Testis (tissue), 3 donors: ENCODE results near the gene MYADML2. TPM values are rescaled to one million over a fixed set of nuclear protein-coding genes. Genes with fewer than 3 reads are reported as not detected.

Experiments
- DNase-seq: peaks from one replicate; pipeline ENCODE4 v3.0.0-alpha.2; 2019
- H3K27ac ChIP-seq, 2 donors: fragments of 200-600 bp; sonication (generic); one replicate each; pipeline ENCODE4 v1.5.1; 2019
- H3K27me3 ChIP-seq: fragments of 200-600 bp; sonication (generic); one replicate; pipeline ENCODE4 v1.5.1; 2019
- H3K36me3 ChIP-seq: fragments of 200-600 bp; sonication (generic); one replicate; pipeline ENCODE4 v1.5.1; 2017; ENCODE audit warnings: low read depth; ENCODE audit errors: missing control alignments
- H3K4me1 ChIP-seq: fragments of 200-600 bp; sonication (generic); one replicate; pipeline ENCODE4 v1.5.1; 2019
- H3K4me3 ChIP-seq, 2 donors: fragments of 200-600 bp; sonication (generic); one replicate each; pipeline ENCODE4 v1.5.1; 2017 to 2019
- H3K9me3 ChIP-seq: fragments of 200-600 bp; sonication (generic); one replicate; pipeline ENCODE4 v1.5.1; 2017
- CTCF ChIP-seq, 3 experiments: fragments of 450-650 bp in 2 of 3; fragments of 200-600 bp in 1 of 3; sonication (generic) in 1 of 3; IDR thresholded peaks; one replicate each; pipeline ENCODE4 v1.5.1; 2016 to 2019; ENCODE audit warnings: antibody characterized with exemption in 3 of 3, mild to moderate bottlenecking in 2 of 3, moderate library complexity in 1 of 3
- POLR2A ChIP-seq: fragments of 450-650 bp; IDR thresholded peaks from one replicate; pipeline ENCODE4 v1.6.1; 2017; ENCODE audit warnings: antibody characterized with exemption, mild to moderate bottlenecking, moderate library complexity
- WGBS, 2 donors: methylation state at CpG; one replicate each; pipeline ENCODE4 v1.1.5; 2018; 5-methylcytosine and 5-hydroxymethylcytosine counted together
- intact Hi-C: fragments of 100-400 bp; cut with DNase I; formaldehyde crosslinking; loops from one replicate; pipeline ENCODE4 v1.15.1; 2023; ENCODE audit warnings: low total_unique reads
- polyA plus RNA-seq: library from polyadenylated mRNA; stranded (reverse); fragments of 350-450 nt; fragmentation: Illumina TruSeq; extraction: RNeasy Lipid Tissue Mini Kit (QIAGEN cat#74804); gene quantifications from one replicate; pipeline ENCODE4 v1.2.3, GENCODE V29; 2014; ENCODE audit warnings: low read depth, low replicate concordance; ENCODE audit not compliant: insufficient read depth
- total RNA-seq, 2 donors: library from RNA; depleted of rRNA; stranded (reverse); fragments of >200 nt; gene quantifications; one replicate each; pipeline ENCODE4 v1.2.3, GENCODE V29; 2016

The MYADML2 gene
- total and polyA plus RNA-seq, 3 donors from 2014 or later = 0.16 to 0.57 (median 0.25) TPM

DNA sequence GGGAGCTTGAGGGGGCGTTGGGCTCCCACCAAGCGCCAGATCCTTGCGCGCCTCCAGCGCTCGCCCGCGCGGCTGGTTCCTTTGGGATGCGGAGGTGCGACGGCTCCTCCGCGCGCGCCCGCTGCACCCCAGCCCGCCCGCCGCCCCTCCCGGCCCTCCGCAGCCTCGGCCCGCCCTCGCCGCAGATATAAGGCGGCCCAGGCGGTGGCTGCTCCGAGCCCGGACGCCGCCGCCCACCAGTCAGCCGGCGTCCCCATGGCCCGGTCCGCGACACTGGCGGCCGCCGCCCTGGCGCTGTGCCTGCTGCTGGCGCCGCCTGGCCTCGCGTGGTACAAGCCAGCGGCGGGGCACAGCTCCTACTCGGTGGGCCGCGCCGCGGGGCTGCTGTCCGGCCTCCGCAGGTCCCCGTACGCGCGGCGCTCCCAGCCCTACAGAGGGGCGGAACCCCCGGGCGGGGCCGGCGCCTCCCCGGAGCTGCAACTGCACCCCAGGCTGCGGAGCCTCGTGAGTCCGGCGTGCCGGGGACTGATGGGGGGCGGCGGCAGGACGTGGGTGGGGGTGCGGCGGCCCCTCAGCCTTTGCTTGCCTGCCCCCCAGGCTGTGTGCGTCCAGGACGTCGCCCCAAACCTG is 44.9 kb downstream of the MYADML2 start, which contains the start of gene NPB:
Gene NPB (plus strand): TSS at position 216 of the 630 bp plus-strand sequence. CDS start 40 bp downstream, at position 256.
- H3K27me3 ChIP-seq = no peaks in the 10 kb centered on the region
- no peaks in the 10 kb centered on the region for H3K9me3 ChIP-seq
- intact Hi-C loops = no loop called here
- TF ChIP-seq POLR2A (no peak), CTCF (IDR thresholded peaks at IDR 0.05) (no peak)
- H3K27ac ChIP-seq = no peak within 1 kb of the TSS
- DNase-seq = no peak
- H3K4me3 ChIP-seq = peak within 1 kb of the TSS; percentile 26 to 36
- H3K36me3 ChIP-seq = no peaks in the 10 kb centered on the region
- peaks cover 6% of the 10 kb centered on the region for H3K4me1 ChIP-seq
- WGBS, 2 donors = 5% methylated on average over 10 of the region's 79 CpGs; no CpG with 5 or more reads in 1 of the 2 donors

DNA sequence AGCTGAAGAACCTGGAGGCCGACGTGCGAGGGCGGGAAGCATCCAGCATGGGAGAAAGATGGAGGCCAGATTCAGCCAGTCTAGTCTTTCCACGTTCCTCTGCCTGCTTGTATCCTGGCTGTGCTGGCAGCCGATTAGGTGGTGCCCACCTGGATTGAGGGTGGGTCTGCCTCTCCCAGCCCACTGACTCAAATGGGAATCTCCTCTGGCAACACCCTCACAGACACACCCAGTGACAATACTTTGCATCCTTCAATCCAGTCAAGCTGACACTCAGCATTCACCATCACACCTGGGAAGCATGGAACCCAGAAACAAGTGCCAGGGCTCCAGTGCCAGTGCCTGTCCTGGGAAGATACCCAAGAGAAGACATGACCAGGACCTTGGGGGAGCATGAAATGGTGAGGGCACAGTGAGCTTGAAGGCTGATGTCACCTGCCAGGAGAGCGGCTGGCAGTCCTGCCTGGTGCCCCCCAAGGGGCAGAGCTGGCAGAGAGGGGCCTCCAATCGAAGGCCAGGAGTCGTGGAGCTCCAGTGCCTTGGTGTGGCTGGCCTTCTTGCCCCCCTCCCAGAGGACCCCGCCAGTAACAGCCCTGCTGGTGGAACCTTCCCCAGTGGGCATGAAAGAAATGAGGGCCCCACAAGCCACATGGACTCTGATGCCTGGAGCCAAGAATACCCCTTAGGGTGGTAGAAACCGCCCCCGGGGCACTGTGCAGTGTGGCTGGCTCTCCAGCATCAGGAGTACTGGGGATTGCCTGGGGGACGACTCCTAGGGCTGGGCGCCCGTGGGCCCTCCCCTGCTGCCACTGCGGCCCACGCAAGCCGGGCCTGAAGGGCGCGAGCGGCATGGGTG is 45.6 kb downstream of the MYADML2 start:
- Histone ChIP-seq H3K27me3 (no peaks in the 10 kb centered on the region), H3K9me3 (no peaks in the 10 kb centered on the region), H3K36me3 (no peaks in the 10 kb centered on the region), H3K27ac (no peak overlapping the region), H3K4me3 (peak overlapping the region; percentile 26 to 36), H3K4me1 (peaks cover 6% of the 10 kb centered on the region)
- intact Hi-C loops = no loop called here
- DNase-seq = no peak
- TF ChIP-seq CTCF (IDR thresholded peaks at IDR 0.05) = no peak
- no peak for TF ChIP-seq POLR2A
- 53 to 72% methylated on average over 8 to 21 of the region's 21 CpGs for WGBS, 2 donors

DNA sequence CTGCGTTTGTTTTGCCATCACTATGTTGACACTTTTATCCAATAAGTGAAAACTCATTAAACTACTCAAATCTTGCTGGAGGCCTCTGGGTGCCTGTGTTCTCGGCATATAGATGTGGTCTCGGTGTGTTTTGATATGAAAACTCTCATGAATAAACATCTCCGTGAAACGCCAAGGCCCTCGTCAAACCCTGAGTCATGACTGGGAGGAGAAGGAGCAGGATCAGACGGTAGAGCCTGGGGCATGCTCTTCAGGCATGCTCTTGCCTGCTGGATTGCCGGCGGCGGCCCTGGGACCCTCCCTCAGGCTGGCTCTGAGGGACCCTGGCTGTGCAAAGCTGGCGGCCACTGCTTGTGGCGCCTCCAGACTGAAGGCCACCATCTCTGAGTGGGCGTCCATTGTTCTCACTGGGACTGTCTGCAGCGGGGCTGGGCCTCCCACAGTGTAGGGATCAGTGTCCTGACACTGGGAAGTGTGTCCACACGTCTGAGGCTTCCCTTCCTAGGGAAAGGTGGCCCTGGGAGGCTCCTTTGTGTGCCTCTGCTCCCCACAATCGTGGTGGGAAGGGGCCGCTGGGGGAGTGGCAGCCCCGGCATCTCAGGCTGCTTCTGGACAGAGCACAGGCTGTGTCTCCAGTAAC is 46.7 kb downstream of the MYADML2 start:
- DNase-seq = no peak
- intact Hi-C loops = no loop called here
- Histone ChIP-seq H3K4me3 (no peak overlapping the region), H3K4me1 (peaks cover 6% of the 10 kb centered on the region), H3K27ac (no peak overlapping the region), H3K36me3 (no peaks in the 10 kb centered on the region), H3K27me3 (no peaks in the 10 kb centered on the region), H3K9me3 (no peaks in the 10 kb centered on the region)
- 81 to 87% methylated on average over 5 to 18 of the region's 18 CpGs for WGBS, 2 donors
- no peak for TF ChIP-seq CTCF (IDR thresholded peaks at IDR 0.05)
- no peak for TF ChIP-seq POLR2A

DNA sequence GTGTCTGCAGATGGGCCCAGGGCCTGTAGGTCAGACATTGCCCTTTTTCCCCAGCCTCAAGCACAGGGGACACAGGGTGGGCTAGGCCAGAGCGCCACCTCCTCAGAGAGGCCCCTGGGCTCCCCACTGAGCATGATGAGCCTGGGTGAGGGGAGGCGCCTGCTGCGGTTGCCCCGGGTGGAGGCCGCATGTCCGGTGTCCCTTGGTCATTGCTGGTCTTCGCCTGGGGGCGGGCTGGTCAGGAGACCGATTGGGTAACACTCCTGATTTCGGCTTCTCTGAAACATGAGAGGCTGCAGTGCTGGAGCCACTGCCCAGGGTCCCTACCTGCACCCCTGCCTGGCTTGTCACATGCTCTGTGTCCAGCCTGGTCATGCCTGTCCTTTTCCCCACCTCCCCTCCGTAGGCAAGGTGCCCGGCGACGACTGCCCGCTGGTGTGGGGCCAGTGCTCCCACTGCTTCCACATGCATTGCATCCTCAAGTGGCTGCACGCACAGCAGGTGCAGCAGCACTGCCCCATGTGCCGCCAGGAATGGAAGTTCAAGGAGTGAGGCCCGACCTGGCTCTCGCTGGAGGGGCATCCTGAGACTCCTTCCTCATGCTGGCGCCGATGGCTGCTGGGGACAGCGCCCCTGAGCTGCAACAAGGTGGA is 47.4 kb downstream of the MYADML2 start:
- peaks cover 6% of the 10 kb centered on the region for H3K4me1 ChIP-seq
- no peak overlapping the region for H3K27ac ChIP-seq
- H3K36me3 ChIP-seq = no peaks in the 10 kb centered on the region
- no peak for TF ChIP-seq POLR2A
- TF ChIP-seq CTCF (IDR thresholded peaks at IDR 0.05) = no peak
- DNase-seq = no peak
- no peak overlapping the region for H3K4me3 ChIP-seq
- intact Hi-C loops = no loop called here
- WGBS, 2 donors = 91 to 98% methylated on average over 18 to 22 of the region's 22 CpGs
- no peaks in the 10 kb centered on the region for H3K9me3 ChIP-seq
- no peaks in the 10 kb centered on the region for H3K27me3 ChIP-seq
